Loucy (cell line): ENCODE measurements around the gene SYN1.

Source experiments
- EZH2phosphoT487 ChIP-seq: fragments of 200-600 bp; IDR thresholded peaks from 2 replicates; pipeline ENCODE4 v1.6.1; 2018; ENCODE audit warnings: antibody characterized with exemption, mild to moderate bottlenecking, moderate library complexity, borderline replicate concordance
- TF ChIP-seq, protein P1 (sequence below): fragments of 200-600 bp; sonication (generic); conservative IDR thresholded peaks from 2 replicates; pipeline ENCODE4 v1.5.1; 2014; ENCODE audit warnings: mild to moderate bottlenecking, antibody characterized with exemption, low read length

DNA sequence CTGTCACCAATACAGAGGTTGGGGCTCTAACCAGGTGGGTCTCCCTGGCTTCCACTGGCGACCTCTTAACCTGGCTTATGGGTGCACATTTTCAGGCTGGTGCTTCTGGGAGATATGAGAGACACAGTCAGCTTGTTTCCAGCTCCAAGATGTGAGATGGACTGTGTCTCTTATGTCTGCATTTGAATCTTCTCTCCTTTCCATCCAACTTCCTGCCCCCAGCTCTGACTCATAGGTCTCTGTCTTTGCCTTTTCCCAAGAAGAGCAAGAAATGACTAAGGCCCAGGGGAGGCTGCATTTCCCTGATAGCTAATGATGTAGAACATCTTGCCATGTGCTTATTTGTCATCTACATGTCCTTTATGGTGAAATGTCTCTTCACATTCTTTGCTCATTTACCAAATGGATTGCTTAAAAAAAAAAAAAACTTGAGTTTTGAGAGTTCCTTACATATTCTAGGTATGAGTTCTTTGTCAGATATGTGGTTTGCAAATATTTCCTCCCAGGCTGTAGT, 42.5 kb upstream of the SYN1 start:
- TF ChIP-seq EZH2phosphoT487 = no peak
- TF ChIP-seq, protein P1, sequence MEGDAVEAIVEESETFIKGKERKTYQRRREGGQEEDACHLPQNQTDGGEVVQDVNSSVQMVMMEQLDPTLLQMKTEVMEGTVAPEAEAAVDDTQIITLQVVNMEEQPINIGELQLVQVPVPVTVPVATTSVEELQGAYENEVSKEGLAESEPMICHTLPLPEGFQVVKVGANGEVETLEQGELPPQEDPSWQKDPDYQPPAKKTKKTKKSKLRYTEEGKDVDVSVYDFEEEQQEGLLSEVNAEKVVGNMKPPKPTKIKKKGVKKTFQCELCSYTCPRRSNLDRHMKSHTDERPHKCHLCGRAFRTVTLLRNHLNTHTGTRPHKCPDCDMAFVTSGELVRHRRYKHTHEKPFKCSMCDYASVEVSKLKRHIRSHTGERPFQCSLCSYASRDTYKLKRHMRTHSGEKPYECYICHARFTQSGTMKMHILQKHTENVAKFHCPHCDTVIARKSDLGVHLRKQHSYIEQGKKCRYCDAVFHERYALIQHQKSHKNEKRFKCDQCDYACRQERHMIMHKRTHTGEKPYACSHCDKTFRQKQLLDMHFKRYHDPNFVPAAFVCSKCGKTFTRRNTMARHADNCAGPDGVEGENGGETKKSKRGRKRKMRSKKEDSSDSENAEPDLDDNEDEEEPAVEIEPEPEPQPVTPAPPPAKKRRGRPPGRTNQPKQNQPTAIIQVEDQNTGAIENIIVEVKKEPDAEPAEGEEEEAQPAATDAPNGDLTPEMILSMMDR = no peak
